Esophagus squamous epithelium (tissue), 5 donors: ENCODE data around the gene TMSB15C. TPM values are rescaled to one million over a fixed set of nuclear protein-coding genes. Genes with fewer than 3 reads are reported as not detected.

Source experiments
- DNase-seq: peaks from one replicate; lab custom pipeline; 2025; lab: John Stamatoyannopoulos, UW
- H3K27ac ChIP-seq, 4 donors: fragments of 200-600 bp; sonication (generic); one replicate each; pipeline ENCODE4 v1.5.1; 2016 to 2019; ENCODE audit warnings: mild to moderate bottlenecking in 1 of 4
- H3K27me3 ChIP-seq, 4 donors: fragments of 200-600 bp; sonication (generic); 1 replicate in 3 of 4; 2 replicates in 1 of 4; pipeline versions ENCODE4 v1.5.1 to v1.6.0; 2017 to 2021; ENCODE audit warnings: antibody characterized with exemption in 1 of 4
- H3K36me3 ChIP-seq, 3 donors: fragments of 200-600 bp; sonication (generic); one replicate each; pipeline ENCODE4 v1.5.1; 2016 to 2019
- H3K4me1 ChIP-seq, 3 donors: fragments of 200-600 bp; sonication (generic); one replicate each; pipeline ENCODE4 v1.5.1; 2017 to 2019
- H3K4me3 ChIP-seq, 4 donors: fragments of 200-600 bp; sonication (generic); 1 replicate in 3 of 4; 2 replicates in 1 of 4; pipeline ENCODE4 v1.5.1; 2016 to 2019; ENCODE audit warnings: mild to moderate bottlenecking in 2 of 4, moderate library complexity in 1 of 4
- H3K9me3 ChIP-seq, 3 donors: fragments of 200-600 bp; sonication (generic); one replicate each; pipeline ENCODE4 v1.5.1; 2016 to 2019
- CTCF ChIP-seq, 6 experiments: fragments of 450-650 bp in 4 of 6; fragments of 200-600 bp in 2 of 6; sonication (generic) in 2 of 6; IDR thresholded peaks; one replicate each; pipeline ENCODE4 v1.5.1; 2016 to 2019; ENCODE audit warnings: antibody characterized with exemption in 6 of 6, mild to moderate bottlenecking in 4 of 6, moderate library complexity in 4 of 6
- POLR2A ChIP-seq, 4 donors: fragments of 450-650 bp; IDR thresholded peaks; one replicate each; pipeline ENCODE4 v1.6.1; 2017; ENCODE audit warnings: antibody characterized with exemption in 4 of 4, mild to moderate bottlenecking in 4 of 4, moderate library complexity in 3 of 4
- WGBS, 2 donors: methylation state at CpG; one replicate each; pipeline ENCODE4 v1.1.5; 2018; 5-methylcytosine and 5-hydroxymethylcytosine counted together
- intact Hi-C: fragments of 100-400 bp; cut with DNase I; formaldehyde crosslinking; loops from one replicate; pipeline ENCODE4 v1.15.0; 2022
- total RNA-seq, 4 donors: library from RNA; depleted of rRNA; stranded (reverse); fragments of >200 nt; gene quantifications; one replicate each; pipeline ENCODE4 v1.1.0, GENCODE V29; 2016
- donor health status: DM: yes; HTN: yes; CAD: no.

TMSB15C gene
- total RNA-seq, 4 donors from 2014 or later: 0.35 to 1.7 (median 0.63) TPM

DNA sequence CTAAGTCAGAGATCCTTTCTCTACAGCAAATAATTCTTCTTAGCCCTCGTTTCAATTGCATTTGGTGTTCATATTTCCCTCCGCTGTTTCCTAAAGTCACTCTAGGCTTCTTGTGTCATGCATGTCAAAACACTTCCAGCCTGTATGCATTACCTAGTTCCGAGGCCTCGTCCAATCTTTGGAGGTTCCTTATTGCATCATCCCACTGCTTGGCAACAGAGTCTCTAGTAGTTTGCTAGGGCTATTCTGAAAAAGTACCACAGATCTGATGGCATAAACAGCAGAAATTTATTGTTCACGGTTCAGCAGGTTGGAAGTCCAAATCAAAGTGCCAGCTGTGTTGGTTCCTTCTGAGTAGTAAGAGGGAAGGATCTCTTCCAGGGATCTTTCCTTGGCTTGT lies 30.4 kb downstream of the TMSB15C start:
- Histone ChIP-seq H3K4me3 (no peak overlapping the region), H3K9me3 (no peaks in the 10 kb centered on the region), H3K27me3 (peaks cover 0 to 2% (median 0%) of the 10 kb centered on the region in 4 donors), H3K27ac (no peak overlapping the region), H3K4me1 (no peaks in the 10 kb centered on the region), H3K36me3 (no peaks in the 10 kb centered on the region)
- intact Hi-C loops: no loop called here
- DNase-seq: no peak
- WGBS, 2 donors: 59 to 72% methylated on average over 4 to 5 of the region's 5 CpGs
- no peak for TF ChIP-seq CTCF (IDR thresholded peaks at IDR 0.05)
- no peak for TF ChIP-seq POLR2A (IDR thresholded peaks at IDR 0.05)

GRCh38 chrX:104041003-104041402 lies 35.0 kb downstream of the TMSB15C start:
- 66 to 81% methylated on average over 3 to 4 of the region's 4 CpGs for WGBS, 2 donors
- intact Hi-C loops: no loop called here
- TF ChIP-seq CTCF (IDR thresholded peaks at IDR 0.05) (no peak), POLR2A (IDR thresholded peaks at IDR 0.05) (no peak)
- Histone ChIP-seq H3K27me3 (no peaks in the 10 kb centered on the region), H3K27ac (no peak overlapping the region), H3K4me1 (no peaks in the 10 kb centered on the region), H3K36me3 (no peaks in the 10 kb centered on the region), H3K4me3 (no peak overlapping the region), H3K9me3 (no peaks in the 10 kb centered on the region)
- DNase-seq: no peak

DNA sequence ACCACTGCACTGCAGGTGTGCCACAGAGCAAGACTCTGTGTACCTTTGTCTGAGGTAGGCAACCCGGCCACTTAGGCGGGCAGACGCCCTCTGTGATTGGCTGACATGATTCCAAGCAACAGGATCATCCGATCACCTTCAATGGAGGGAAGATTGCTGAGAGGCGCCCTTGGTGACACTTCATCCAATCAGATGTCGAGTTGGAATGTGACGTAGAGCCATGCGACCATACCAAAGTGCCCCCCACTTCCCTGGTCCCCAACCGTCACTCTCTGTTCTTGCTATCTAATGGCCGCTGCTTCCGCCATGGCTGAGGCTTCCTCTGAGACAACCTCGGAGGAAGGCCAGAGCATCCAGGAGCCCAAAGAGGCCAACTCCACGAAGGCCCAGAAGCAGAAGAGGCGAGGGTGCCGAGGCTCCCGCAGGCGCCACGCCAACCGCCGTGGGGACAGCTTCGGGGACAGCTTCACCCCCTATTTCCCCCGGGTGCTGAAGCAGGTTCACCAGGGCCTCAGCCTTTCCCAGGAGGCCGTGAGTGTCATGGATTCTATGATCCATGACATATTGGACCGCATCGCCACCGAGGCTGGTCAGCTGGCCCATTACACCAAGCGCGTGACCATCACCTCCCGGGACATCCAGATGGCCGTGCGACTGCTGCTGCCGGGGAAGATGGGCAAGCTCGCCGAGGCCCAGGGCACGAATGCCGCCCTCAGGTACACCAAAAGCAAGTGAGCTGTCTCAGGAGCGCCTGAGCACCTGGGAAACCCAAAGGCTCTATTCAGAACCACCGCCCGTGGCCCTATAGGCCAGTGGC lies 36.1 kb downstream of the TMSB15C start, which contains the start of gene H2BW2:
H2BW2 (plus strand) TSS at position 268 of the 817 bp plus-strand sequence; CDS start at position 307, 39 bp downstream.
- TF ChIP-seq POLR2A (IDR thresholded peaks at IDR 0.05) (no peak), CTCF (IDR thresholded peaks at IDR 0.05) (no peak)
- 88 to 90% methylated on average over 6 to 31 of the region's 39 CpGs for WGBS, 2 donors
- DNase-seq: no peak
- no peak within 1 kb of the TSS for H3K27ac ChIP-seq
- H3K9me3 ChIP-seq: no peaks in the 10 kb centered on the region
- no peaks in the 10 kb centered on the region for H3K36me3 ChIP-seq
- H3K27me3 ChIP-seq: no peaks in the 10 kb centered on the region
- H3K4me3 ChIP-seq: no peak within 1 kb of the TSS
- intact Hi-C loops: no loop called here
- no peaks in the 10 kb centered on the region for H3K4me1 ChIP-seq

Other genes with a start within 250 kb of the TMSB15C start
- 1 to 10 TPM in 1 of 4 donors, under 1 TPM in 2, not detected in 1; 0.23 to 3.8 (median 0.35) TPM for gene RAB9B, start 244.0 kb downstream of the TMSB15C start, total RNA-seq
- 1 to 10 TPM in 2 of 4 donors, under 1 TPM in 2; 0.15 to 2.1 (median 1.0) TPM for gene TMSB15B, start 113.6 kb downstream of the TMSB15C start, total RNA-seq
- gene H2BW1, start 62.5 kb downstream of the TMSB15C start, total RNA-seq: not detected
- gene H2BW2, start 36.3 kb downstream of the TMSB15C start, total RNA-seq: not detected
- gene ZCCHC18, start 36.3 kb upstream of the TMSB15C start, total RNA-seq: 1 to 10 TPM in 1 of 4 donors, under 1 TPM in 2, not detected in 1; 0.22 to 2.3 (median 0.73) TPM
- 10 to 100 TPM in 1 of 4 donors, 1 to 10 TPM in 3; 1.7 to 19.5 (median 5.0) TPM for gene SLC25A53, start 80.8 kb upstream of the TMSB15C start, total RNA-seq
- gene FAM199X, start 90.2 kb upstream of the TMSB15C start, total RNA-seq: 10 to 100 TPM in 3 of 4 donors, 1 to 10 TPM in 1; 9.5 to 16.6 (median 15.1) TPM
- gene ESX1, start 178.7 kb upstream of the TMSB15C start, total RNA-seq: not detected